Neural cell (in vitro differentiated cells): ENCODE data around the gene GABPA. TPM values are rescaled to one million over a fixed set of nuclear protein-coding genes. Genes with fewer than 3 reads are reported as not detected.

Experiments used
- H2AFZ ChIP-seq: fragments of 200-600, 300-800 bp; sonication (generic), shearing (Covaris generic); 2 replicates; pipeline ENCODE4 v1.6.0; 2014; ENCODE audit warnings: low read depth, mild to moderate bottlenecking, antibody characterized with exemption, low read length, moderate library complexity
- H3F3A ChIP-seq: fragments of 200-600 bp; shearing (Covaris generic); 2 replicates; pipeline ENCODE4 v1.6.1; 2016; ENCODE audit warnings: mild to moderate bottlenecking, moderate library complexity, mixed read lengths, antibody characterized with exemption, low read length; ENCODE audit not compliant: insufficient read depth, poor library complexity, severe bottlenecking
- H3K27ac ChIP-seq: fragments of 200-600, 300-800 bp; sonication (generic), shearing (Covaris generic); 2 replicates; pipeline ENCODE4 v1.5.1; 2014; ENCODE audit warnings: mild to moderate bottlenecking, low read length, moderate library complexity
- H3K27me3 ChIP-seq: fragments of 300-800, 200-600 bp; sonication (generic), shearing (Covaris generic); 2 replicates; pipeline ENCODE4 v1.6.0; 2014; ENCODE audit warnings: mild to moderate bottlenecking, low read depth, low read length, moderate library complexity; ENCODE audit not compliant: insufficient read depth
- H3K36me3 ChIP-seq: fragments of 300-800, 200-600 bp; sonication (generic), shearing (Covaris generic); 2 replicates; pipeline ENCODE4 v1.5.1; 2014; ENCODE audit warnings: mild to moderate bottlenecking, antibody characterized with exemption, low read length, moderate library complexity; ENCODE audit not compliant: insufficient read depth
- H3K4me2 ChIP-seq: fragments of 300-800, 200-600 bp; sonication (generic), shearing (Covaris generic); 2 replicates; pipeline ENCODE4 v1.6.0; 2014; ENCODE audit warnings: mild to moderate bottlenecking, low read length
- H3K4me3 ChIP-seq: fragments of 300-800, 200-600 bp; sonication (generic), shearing (Covaris generic); 2 replicates; pipeline ENCODE4 v1.5.1; 2014; ENCODE audit warnings: mild to moderate bottlenecking, low read length, moderate library complexity
- H3K79me2 ChIP-seq: fragments of 200-600 bp; shearing (Covaris generic); replicated peaks from 2 replicates; pipeline ENCODE4 v1.6.0; 2014; ENCODE audit warnings: mild to moderate bottlenecking, low read length, moderate library complexity; ENCODE audit not compliant: insufficient read depth
- H3K9ac ChIP-seq: fragments of 300-800, 200-600 bp; sonication (generic), shearing (Covaris generic); 2 replicates; pipeline ENCODE4 v1.6.1; 2016; ENCODE audit warnings: mild to moderate bottlenecking, low read length, mixed read lengths
- H3K9me2 ChIP-seq: fragments of 200-600 bp; shearing (Covaris generic); 2 replicates; pipeline ENCODE4 v1.6.1; 2016; ENCODE audit warnings: mild to moderate bottlenecking, low read length, mixed read lengths; ENCODE audit not compliant: insufficient read depth
- H3K9me3 ChIP-seq: fragments of 200-600, 300-800 bp; sonication (generic), shearing (Covaris generic); 2 replicates; pipeline ENCODE4 v1.6.1; 2016; ENCODE audit warnings: mild to moderate bottlenecking, mixed run types, low read length, moderate library complexity, mixed read lengths
- H4K20me1 ChIP-seq: fragments of 200-600 bp; shearing (Covaris generic); 2 replicates; pipeline ENCODE4 v1.6.1; 2016; ENCODE audit warnings: mild to moderate bottlenecking, mixed run types; ENCODE audit not compliant: insufficient read depth
- EP300 ChIP-seq: fragments of 450-650 bp; conservative IDR thresholded peaks from 2 replicates; pipeline ENCODE4 v1.6.1; 2014; ENCODE audit warnings: antibody characterized with exemption, mild to moderate bottlenecking, moderate library complexity; ENCODE audit not compliant: poor library complexity, severe bottlenecking
- EZH2 ChIP-seq: fragments of 200-600, 300-800 bp; shearing (Covaris generic), sonication (generic); IDR thresholded peaks from 2 replicates; pipeline ENCODE4 v1.6.1; 2014; ENCODE audit warnings: antibody characterized with exemption, low read length, borderline replicate concordance, mild to moderate bottlenecking; ENCODE audit not compliant: insufficient read depth, poor library complexity, severe bottlenecking
- MXI1 ChIP-seq: fragments of 450-650 bp; conservative IDR thresholded peaks from 2 replicates; pipeline ENCODE4 v1.6.1; 2014; ENCODE audit warnings: antibody characterized with exemption, mild to moderate bottlenecking; ENCODE audit not compliant: poor library complexity, severe bottlenecking
- POLR2AphosphoS5 ChIP-seq: IDR thresholded peaks from 2 replicates; pipeline ENCODE4 v1.6.1; 2012
- RAD21 ChIP-seq: fragments of 450-650 bp; conservative IDR thresholded peaks from 2 replicates; pipeline ENCODE4 v1.6.1; 2014; ENCODE audit warnings: antibody characterized with exemption, mild to moderate bottlenecking, moderate library complexity
- SMC3 ChIP-seq: fragments of 450-650 bp; conservative IDR thresholded peaks from 2 replicates; pipeline ENCODE4 v1.6.1; 2014; ENCODE audit warnings: antibody characterized with exemption, mild to moderate bottlenecking, moderate library complexity; ENCODE audit not compliant: poor library complexity
- TAF1 ChIP-seq: IDR thresholded peaks from 2 replicates; pipeline ENCODE4 v1.6.1; 2012; ENCODE audit warnings: low read depth
- polyA plus RNA-seq: library from polyadenylated mRNA; depleted of rRNA; stranded (reverse); fragments of >200 nt; gene quantifications from 2 replicates; pipeline ENCODE4 v1.2.3, GENCODE V29; 2014
- TF ChIP-seq, protein P1 (sequence below): IDR thresholded peaks from 2 replicates; pipeline ENCODE4 v1.6.1; 2012; ENCODE audit warnings: borderline replicate concordance
- TF ChIP-seq, protein P2 (sequence below): fragments of 450-650 bp; IDR thresholded peaks from 2 replicates; pipeline ENCODE4 v1.5.1; 2014; ENCODE audit warnings: antibody characterized with exemption, mild to moderate bottlenecking, moderate library complexity; ENCODE audit not compliant: poor library complexity, severe bottlenecking

GABPA gene
- polyA plus RNA-seq, 1 donor from 2014 or later, result 45.4 TPM

DNA sequence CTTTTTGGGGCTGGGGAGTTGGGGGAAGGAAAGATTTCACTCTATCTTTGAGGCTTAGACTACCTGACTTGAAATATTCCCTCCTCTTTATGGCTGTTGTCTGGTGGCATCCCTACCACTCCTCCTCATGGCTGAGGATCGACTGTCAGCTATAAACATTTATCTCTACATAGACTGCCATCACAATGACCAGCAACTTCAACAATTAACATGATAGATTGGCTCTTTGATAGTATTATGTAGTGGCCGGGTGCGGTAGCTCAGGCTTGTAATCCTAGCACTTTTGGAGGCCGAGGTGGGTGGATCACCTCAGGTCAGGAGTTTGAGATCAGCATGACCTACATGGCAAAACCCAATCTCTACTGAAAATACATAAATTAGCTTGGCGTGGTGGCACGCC, 72.4 kb downstream of the GABPA start:
- Histone ChIP-seq H3K9me3 (no peaks in the 10 kb centered on the region), H2AFZ (no peak overlapping the region), H3K9me2 (no peaks in the 10 kb centered on the region), H3K4me2 (no peak overlapping the region), H3K36me3 (no peaks in the 10 kb centered on the region), H3K9ac (no peak overlapping the region), H3K27me3 (no peaks in the 10 kb centered on the region), H4K20me1 (no peaks in the 10 kb centered on the region), H3K79me2 (no peaks in the 10 kb centered on the region), H3K4me3 (no peak overlapping the region), H3K27ac (no peak overlapping the region), H3F3A (no peaks in the 10 kb centered on the region)
- TF ChIP-seq POLR2AphosphoS5, result no peak
- TF ChIP-seq EZH2, result no peak
- TF ChIP-seq SMC3, result no peak
- no peak for TF ChIP-seq MXI1
- TF ChIP-seq, protein P1, sequence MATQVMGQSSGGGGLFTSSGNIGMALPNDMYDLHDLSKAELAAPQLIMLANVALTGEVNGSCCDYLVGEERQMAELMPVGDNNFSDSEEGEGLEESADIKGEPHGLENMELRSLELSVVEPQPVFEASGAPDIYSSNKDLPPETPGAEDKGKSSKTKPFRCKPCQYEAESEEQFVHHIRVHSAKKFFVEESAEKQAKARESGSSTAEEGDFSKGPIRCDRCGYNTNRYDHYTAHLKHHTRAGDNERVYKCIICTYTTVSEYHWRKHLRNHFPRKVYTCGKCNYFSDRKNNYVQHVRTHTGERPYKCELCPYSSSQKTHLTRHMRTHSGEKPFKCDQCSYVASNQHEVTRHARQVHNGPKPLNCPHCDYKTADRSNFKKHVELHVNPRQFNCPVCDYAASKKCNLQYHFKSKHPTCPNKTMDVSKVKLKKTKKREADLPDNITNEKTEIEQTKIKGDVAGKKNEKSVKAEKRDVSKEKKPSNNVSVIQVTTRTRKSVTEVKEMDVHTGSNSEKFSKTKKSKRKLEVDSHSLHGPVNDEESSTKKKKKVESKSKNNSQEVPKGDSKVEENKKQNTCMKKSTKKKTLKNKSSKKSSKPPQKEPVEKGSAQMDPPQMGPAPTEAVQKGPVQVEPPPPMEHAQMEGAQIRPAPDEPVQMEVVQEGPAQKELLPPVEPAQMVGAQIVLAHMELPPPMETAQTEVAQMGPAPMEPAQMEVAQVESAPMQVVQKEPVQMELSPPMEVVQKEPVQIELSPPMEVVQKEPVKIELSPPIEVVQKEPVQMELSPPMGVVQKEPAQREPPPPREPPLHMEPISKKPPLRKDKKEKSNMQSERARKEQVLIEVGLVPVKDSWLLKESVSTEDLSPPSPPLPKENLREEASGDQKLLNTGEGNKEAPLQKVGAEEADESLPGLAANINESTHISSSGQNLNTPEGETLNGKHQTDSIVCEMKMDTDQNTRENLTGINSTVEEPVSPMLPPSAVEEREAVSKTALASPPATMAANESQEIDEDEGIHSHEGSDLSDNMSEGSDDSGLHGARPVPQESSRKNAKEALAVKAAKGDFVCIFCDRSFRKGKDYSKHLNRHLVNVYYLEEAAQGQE, result no peak
- no peak for TF ChIP-seq EP300
- TF ChIP-seq RAD21, result no peak
- TF ChIP-seq, protein P2, sequence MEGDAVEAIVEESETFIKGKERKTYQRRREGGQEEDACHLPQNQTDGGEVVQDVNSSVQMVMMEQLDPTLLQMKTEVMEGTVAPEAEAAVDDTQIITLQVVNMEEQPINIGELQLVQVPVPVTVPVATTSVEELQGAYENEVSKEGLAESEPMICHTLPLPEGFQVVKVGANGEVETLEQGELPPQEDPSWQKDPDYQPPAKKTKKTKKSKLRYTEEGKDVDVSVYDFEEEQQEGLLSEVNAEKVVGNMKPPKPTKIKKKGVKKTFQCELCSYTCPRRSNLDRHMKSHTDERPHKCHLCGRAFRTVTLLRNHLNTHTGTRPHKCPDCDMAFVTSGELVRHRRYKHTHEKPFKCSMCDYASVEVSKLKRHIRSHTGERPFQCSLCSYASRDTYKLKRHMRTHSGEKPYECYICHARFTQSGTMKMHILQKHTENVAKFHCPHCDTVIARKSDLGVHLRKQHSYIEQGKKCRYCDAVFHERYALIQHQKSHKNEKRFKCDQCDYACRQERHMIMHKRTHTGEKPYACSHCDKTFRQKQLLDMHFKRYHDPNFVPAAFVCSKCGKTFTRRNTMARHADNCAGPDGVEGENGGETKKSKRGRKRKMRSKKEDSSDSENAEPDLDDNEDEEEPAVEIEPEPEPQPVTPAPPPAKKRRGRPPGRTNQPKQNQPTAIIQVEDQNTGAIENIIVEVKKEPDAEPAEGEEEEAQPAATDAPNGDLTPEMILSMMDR, result no peak

DNA sequence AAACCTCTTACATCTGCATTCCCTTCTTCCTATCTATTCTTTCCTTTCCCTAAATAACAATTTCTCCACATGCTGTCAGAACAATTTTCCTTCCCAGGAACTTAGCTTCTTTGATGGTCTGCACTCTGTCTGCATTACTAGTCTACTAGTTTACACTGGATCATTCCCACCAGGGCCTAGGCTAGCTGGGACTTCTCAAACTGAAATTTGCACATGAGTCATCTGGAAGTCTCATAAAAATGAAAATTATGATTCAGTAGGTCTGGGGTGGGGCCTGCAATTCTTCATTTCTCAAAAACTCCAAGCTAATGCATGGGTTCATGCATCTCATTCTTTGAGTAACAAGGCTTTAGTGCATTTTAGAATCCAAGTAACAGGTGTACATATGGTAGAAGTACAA, 74.2 kb downstream of the GABPA start:
- no peak overlapping the region for H3K27ac ChIP-seq
- no peak overlapping the region for H3K4me2 ChIP-seq
- no peaks in the 10 kb centered on the region for H4K20me1 ChIP-seq
- no peak overlapping the region for H3K9ac ChIP-seq
- no peaks in the 10 kb centered on the region for H3K36me3 ChIP-seq
- H3K9me3 ChIP-seq, result no peaks in the 10 kb centered on the region
- H3K79me2 ChIP-seq, result no peaks in the 10 kb centered on the region
- H3K4me3 ChIP-seq, result no peak overlapping the region
- no peaks in the 10 kb centered on the region for H3K9me2 ChIP-seq
- H3K27me3 ChIP-seq, result no peaks in the 10 kb centered on the region
- TF ChIP-seq, protein P1, result no peak
- TF ChIP-seq, protein P2, result no peak
- no peak for TF ChIP-seq SMC3
- TF ChIP-seq MXI1, result no peak
- TF ChIP-seq EP300, result no peak
- TF ChIP-seq POLR2AphosphoS5, result no peak
- TF ChIP-seq TAF1, result no peak
- no peak for TF ChIP-seq EZH2
- no peaks in the 10 kb centered on the region for H3F3A ChIP-seq
- no peak overlapping the region for H2AFZ ChIP-seq
